CD14-positive monocyte (primary cell): Measurements from ENCODE around the gene HLA-C. TPM values are rescaled to one million over a fixed set of nuclear protein-coding genes. Genes with fewer than 3 reads are reported as not detected.

Experiments
- DNase-seq, 3 donors: peaks; one replicate each; pipeline ENCODE4 v3.0.0-alpha.2; 2011 to 2022
- H2AFZ ChIP-seq: 2 replicates; pipeline ENCODE4 v1.6.0; 2012; ENCODE audit warnings: mild to moderate bottlenecking, low read depth, low read length, inconsistent platforms; ENCODE audit not compliant: insufficient read depth, poor library complexity, severe bottlenecking
- H3K27ac ChIP-seq, 2 donors: 1 replicate in 1 of 2; 2 replicates in 1 of 2; pipeline ENCODE4 v1.5.1; 2012 to 2013; ENCODE audit warnings: low read length in 2 of 2, control low read depth in 1 of 2, inconsistent platforms in 1 of 2, low read depth in 1 of 2, mild to moderate bottlenecking in 1 of 2
- H3K27me3 ChIP-seq, 2 donors: one replicate each; pipeline versions ENCODE4 v1.6.0 to v1.6.1; 2011 to 2013; ENCODE audit warnings: low read length in 2 of 2; ENCODE audit not compliant: control insufficient read depth in 2 of 2, insufficient read depth in 2 of 2
- H3K36me3 ChIP-seq, 2 donors: replicated peaks in 1 of 2; 1 replicate in 1 of 2; 2 replicates in 1 of 2; pipeline versions ENCODE4 v1.5.1 to v1.6.1; 2012 to 2013; ENCODE audit warnings: low read length in 2 of 2, control low read depth in 1 of 2, inconsistent platforms in 1 of 2, mild to moderate bottlenecking in 1 of 2; ENCODE audit not compliant: insufficient read depth in 2 of 2, control insufficient read depth in 1 of 2
- H3K4me1 ChIP-seq, 2 donors: 1 replicate in 1 of 2; 2 replicates in 1 of 2; pipeline versions ENCODE4 v1.5.1 to v1.6.1; 2012 to 2013; ENCODE audit warnings: low read length in 2 of 2, control low read depth in 1 of 2, inconsistent platforms in 1 of 2, mild to moderate bottlenecking in 1 of 2, moderate library complexity in 1 of 2; ENCODE audit not compliant: insufficient read depth in 2 of 2, control insufficient read depth in 1 of 2
- H3K4me2 ChIP-seq: replicated peaks from 2 replicates; pipeline ENCODE3; 2012; ENCODE audit warnings: low read length, moderate library complexity, mild to moderate bottlenecking; ENCODE audit not compliant: poor library complexity, severe bottlenecking; ENCODE audit errors: extremely low read depth
- H3K4me3 ChIP-seq, 3 experiments: fragments of 200-600 bp in 1 of 3; sonication (generic) in 1 of 3; replicated peaks in 1 of 3; 1 replicate in 2 of 3; 2 replicates in 1 of 3; pipeline ENCODE4 v1.5.1; 2011 to 2013; ENCODE audit warnings: low read length in 3 of 3, mild to moderate bottlenecking in 3 of 3, control low read depth in 2 of 3, low read depth in 2 of 3, inconsistent platforms in 1 of 3, moderate library complexity in 1 of 3
- H3K79me2 ChIP-seq: 2 replicates; pipeline ENCODE4 v1.6.0; 2012; ENCODE audit warnings: mild to moderate bottlenecking, control low read depth, inconsistent platforms, low read length, moderate library complexity; ENCODE audit not compliant: insufficient read depth
- H3K9ac ChIP-seq: 2 replicates; pipeline ENCODE4 v1.6.0; 2017; ENCODE audit warnings: low read length, mild to moderate bottlenecking; ENCODE audit not compliant: insufficient read depth, poor library complexity, severe bottlenecking
- H3K9me3 ChIP-seq, 2 donors: replicated peaks in 1 of 2; 1 replicate in 1 of 2; 2 replicates in 1 of 2; pipeline versions ENCODE4 v1.5.1 to v1.6.1; 2012 to 2013; ENCODE audit warnings: low read length in 2 of 2, control low read depth in 1 of 2; ENCODE audit not compliant: control insufficient read depth in 1 of 2, insufficient read depth in 1 of 2
- H4K20me1 ChIP-seq: 2 replicates; pipeline ENCODE4 v1.6.0; 2012; ENCODE audit warnings: mild to moderate bottlenecking, low read length, control low read depth, moderate library complexity; ENCODE audit not compliant: insufficient read depth
- H3K27ac Mint-ChIP-seq, 7 donors: one replicate each; pipeline ENCODE4 v1.8.0; 2020; ENCODE audit warnings: mild to moderate bottlenecking in 7 of 7, mixed read lengths in 7 of 7, moderate library complexity in 6 of 7, inconsistent platforms in 2 of 7
- H3K27me3 Mint-ChIP-seq, 3 donors: one replicate each; pipeline ENCODE4 v1.8.0; 2021 to 2022; ENCODE audit warnings: low read depth in 3 of 3, mild to moderate bottlenecking in 3 of 3, mixed read lengths in 3 of 3, moderate library complexity in 3 of 3, inconsistent platforms in 1 of 3
- H3K36me3 Mint-ChIP-seq, 2 donors: one replicate each; pipeline ENCODE4 v1.8.0; 2020; ENCODE audit warnings: mixed read lengths in 2 of 2, inconsistent platforms in 1 of 2, mild to moderate bottlenecking in 1 of 2
- H3K4me1 Mint-ChIP-seq: one replicate; pipeline ENCODE4 v1.8.0; 2020; ENCODE audit warnings: mild to moderate bottlenecking, mixed read lengths
- H3K4me3 Mint-ChIP-seq, 2 donors: one replicate each; pipeline ENCODE4 v1.8.0; 2020; ENCODE audit warnings: mild to moderate bottlenecking in 2 of 2, mixed read lengths in 2 of 2, moderate library complexity in 1 of 2
- H3K9me3 Mint-ChIP-seq, 7 donors: one replicate each; pipeline ENCODE4 v1.8.0; 2020 to 2022; ENCODE audit warnings: mixed read lengths in 7 of 7, mild to moderate bottlenecking in 6 of 7, moderate library complexity in 6 of 7, inconsistent platforms in 2 of 7
- WGBS: methylation state at CpG from one replicate; pipeline ENCODE4 v1.1.5; 2013; ENCODE audit warnings: missing lambda C conversion rate; ENCODE audit not compliant: insufficient coverage; 5-methylcytosine and 5-hydroxymethylcytosine counted together
- intact Hi-C, 2 donors: fragments of 100-400 bp; cut with micrococcal nuclease; formaldehyde crosslinking; loops; one replicate each; pipeline versions ENCODE4 v1.15.0 to v1.15.1; 2023
- polyA plus RNA-seq, 3 donors: library from polyadenylated mRNA; depleted of rRNA in 1 of 3; unstranded in 2 of 3; stranded (reverse) in 1 of 3; fragments of 300-500 nt in 2 of 3; fragments of >200 nt in 1 of 3; fragmentation: Illumina TruSeq in 2 of 3; gene quantifications; 1 replicate in 2 of 3; 2 replicates in 1 of 3; pipeline ENCODE4 v1.2.3, GENCODE V29; 2012 to 2021
- TF ChIP-seq, protein P1 (sequence below): fragments of 200-600 bp; IDR thresholded peaks from one replicate; pipeline ENCODE4 v1.8.0; 2022; ENCODE audit warnings: antibody characterized with exemption, mild to moderate bottlenecking

The HLA-C gene
- polyA plus RNA-seq, 3 donors: 1,088 to 2,224 (median 1,829) TPM

DNA sequence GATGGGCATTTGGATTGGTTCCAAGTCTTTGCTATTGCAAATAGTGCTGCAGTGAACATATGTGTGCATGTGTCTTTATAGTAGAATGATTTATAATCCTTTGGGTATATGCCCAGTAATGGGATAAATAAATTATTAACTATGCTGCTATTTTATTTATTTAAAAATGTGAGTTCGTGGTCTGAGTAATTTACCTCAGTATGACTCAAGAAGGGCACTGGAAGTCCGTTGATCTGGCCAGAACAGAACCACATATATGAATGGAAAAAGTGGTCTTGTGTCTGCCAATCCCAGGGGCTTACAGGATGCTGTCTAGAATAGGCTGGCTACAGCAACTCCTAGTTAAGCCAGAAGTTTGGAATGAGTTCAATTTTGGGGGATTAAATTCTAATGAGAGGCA is 27.6 kb upstream of the HLA-C start:
- Mint-ChIP-seq H3K27ac (no peak overlapping the region), H3K4me1 (peaks cover 1% of the 10 kb centered on the region), H3K27me3 (peaks cover 15 to 47% (median 24%) of the 10 kb centered on the region in 3 donors), H3K36me3 (no peaks in the 10 kb centered on the region), H3K4me3 (no peak overlapping the region), H3K9me3 (peaks cover 0 to 6% (median 2%) of the 10 kb centered on the region in 7 donors)
- H3K4me3 ChIP-seq: no peak overlapping the region
- no peak for DNase-seq
- intact Hi-C loops: no loop called here
- H3K4me2 ChIP-seq: no peak overlapping the region
- H3K4me1 ChIP-seq: no peaks in the 10 kb centered on the region
- no peaks in the 10 kb centered on the region for H3K9me3 ChIP-seq
- no peak overlapping the region for H3K9ac ChIP-seq
- no peaks in the 10 kb centered on the region for H3K79me2 ChIP-seq
- H3K36me3 ChIP-seq: no peaks in the 10 kb centered on the region
- no peak overlapping the region for H2AFZ ChIP-seq
- no peaks in the 10 kb centered on the region for H4K20me1 ChIP-seq
- 50% methylated on average over 1 of the region's 2 CpGs for WGBS
- no peak overlapping the region for H3K27ac ChIP-seq
- TF ChIP-seq, protein P1, sequence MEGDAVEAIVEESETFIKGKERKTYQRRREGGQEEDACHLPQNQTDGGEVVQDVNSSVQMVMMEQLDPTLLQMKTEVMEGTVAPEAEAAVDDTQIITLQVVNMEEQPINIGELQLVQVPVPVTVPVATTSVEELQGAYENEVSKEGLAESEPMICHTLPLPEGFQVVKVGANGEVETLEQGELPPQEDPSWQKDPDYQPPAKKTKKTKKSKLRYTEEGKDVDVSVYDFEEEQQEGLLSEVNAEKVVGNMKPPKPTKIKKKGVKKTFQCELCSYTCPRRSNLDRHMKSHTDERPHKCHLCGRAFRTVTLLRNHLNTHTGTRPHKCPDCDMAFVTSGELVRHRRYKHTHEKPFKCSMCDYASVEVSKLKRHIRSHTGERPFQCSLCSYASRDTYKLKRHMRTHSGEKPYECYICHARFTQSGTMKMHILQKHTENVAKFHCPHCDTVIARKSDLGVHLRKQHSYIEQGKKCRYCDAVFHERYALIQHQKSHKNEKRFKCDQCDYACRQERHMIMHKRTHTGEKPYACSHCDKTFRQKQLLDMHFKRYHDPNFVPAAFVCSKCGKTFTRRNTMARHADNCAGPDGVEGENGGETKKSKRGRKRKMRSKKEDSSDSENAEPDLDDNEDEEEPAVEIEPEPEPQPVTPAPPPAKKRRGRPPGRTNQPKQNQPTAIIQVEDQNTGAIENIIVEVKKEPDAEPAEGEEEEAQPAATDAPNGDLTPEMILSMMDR: no peak
- H3K27me3 ChIP-seq: peaks cover 13 to 20% of the 10 kb centered on the region in 2 donors

DNA sequence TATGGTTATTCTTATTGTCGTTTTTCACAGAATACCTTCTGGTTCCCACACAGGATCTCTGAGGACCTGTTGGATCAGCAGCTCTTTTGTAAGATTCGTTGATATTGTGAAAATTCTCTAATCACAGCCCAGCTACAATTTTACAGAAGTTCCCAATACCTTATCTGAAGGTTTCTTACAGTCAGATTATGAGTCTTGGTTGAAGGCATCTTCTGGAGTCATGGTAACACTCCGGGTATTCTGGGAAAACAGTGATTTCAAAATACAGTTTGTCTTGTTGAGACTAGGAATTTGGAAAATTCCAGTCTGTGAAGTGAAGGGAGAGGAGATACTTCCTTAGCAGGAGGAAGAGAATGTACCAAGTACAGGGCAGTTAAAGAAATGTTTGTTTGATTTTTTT is 22.2 kb upstream of the HLA-C start:
- Mint-ChIP-seq H3K4me1 (no peaks in the 10 kb centered on the region), H3K36me3 (no peaks in the 10 kb centered on the region), H3K27me3 (peaks cover 13 to 34% (median 26%) of the 10 kb centered on the region in 3 donors), H3K9me3 (peaks cover 0 to 6% (median 1%) of the 10 kb centered on the region in 7 donors), H3K27ac (no peak overlapping the region), H3K4me3 (no peak overlapping the region)
- no peaks in the 10 kb centered on the region for H3K36me3 ChIP-seq
- H4K20me1 ChIP-seq: no peaks in the 10 kb centered on the region
- no CpG with 5 or more reads among the region's 3 CpGs for WGBS
- intact Hi-C loops: no loop called here
- TF ChIP-seq, protein P1: no peak
- H3K4me1 ChIP-seq: no peaks in the 10 kb centered on the region
- H3K4me3 ChIP-seq: no peak overlapping the region
- peaks cover 22 to 28% of the 10 kb centered on the region in 2 donors for H3K27me3 ChIP-seq
- DNase-seq: no peak
- H3K9ac ChIP-seq: no peak overlapping the region
- H3K79me2 ChIP-seq: no peaks in the 10 kb centered on the region
- H2AFZ ChIP-seq: no peak overlapping the region
- H3K27ac ChIP-seq: no peak overlapping the region
- no peaks in the 10 kb centered on the region for H3K9me3 ChIP-seq
- no peak overlapping the region for H3K4me2 ChIP-seq
